Cardiac muscle cell (in vitro differentiated cells and primary cell): ENCODE results near the gene TTC9. TPM values are rescaled to one million over a fixed set of nuclear protein-coding genes. Genes with fewer than 3 reads are reported as not detected.

Source experiments
- DNase-seq, 2 donors: peaks; one replicate each; pipeline versions ENCODE4 v3.0.0 to v3.0.0-alpha.2; 2010 to 2017; ENCODE audit warnings: low read depth in 1 of 2, low spot score in 1 of 2
- H3K27ac ChIP-seq: fragments of 200-600 bp; sonication (generic); 2 replicates; pipeline ENCODE4 v1.5.1; 2016
- H3K27me3 ChIP-seq: fragments of 200-600 bp; sonication (generic); 2 replicates; pipeline ENCODE4 v1.6.0; 2016; ENCODE audit warnings: control low read depth
- H3K36me3 ChIP-seq: fragments of 200-600 bp; sonication (generic); 2 replicates; pipeline ENCODE4 v1.5.1; 2016; ENCODE audit warnings: control low read depth
- H3K4me1 ChIP-seq: fragments of 200-600 bp; sonication (generic); 2 replicates; pipeline ENCODE4 v1.8.1; 2017; ENCODE audit warnings: low read depth, mild to moderate bottlenecking, mixed run types
- H3K4me3 ChIP-seq: fragments of 200-600 bp; sonication (generic); 2 replicates; pipeline ENCODE4 v1.5.1; 2016; ENCODE audit warnings: mild to moderate bottlenecking
- H3K9me3 ChIP-seq: fragments of 200-600 bp; sonication (generic); 2 replicates; pipeline ENCODE4 v1.5.1; 2017; ENCODE audit warnings: low read depth, mild to moderate bottlenecking, control low read depth
- polyA plus RNA-seq: library from polyadenylated mRNA; unstranded; fragments of >200 nt; fragmentation: Nextera tagmentation; extraction: Ambion mirVana; gene quantifications from 2 replicates; pipeline ENCODE4 v1.2.1, GENCODE V29; 2016
- total RNA-seq: library from RNA; depleted of rRNA; stranded (reverse); fragments of >200 nt; gene quantifications from 2 replicates; pipeline ENCODE4 v1.2.3, GENCODE V29; 2016
- TF ChIP-seq, protein P1 (sequence below): IDR thresholded peaks from 2 replicates; pipeline ENCODE4 v1.5.1; 2012; ENCODE audit warnings: low read depth, mild to moderate bottlenecking, low read length

TTC9 gene
- total and polyA plus RNA-seq, 2 experiments from 2014 or later, result 1.3 TPM

DNA sequence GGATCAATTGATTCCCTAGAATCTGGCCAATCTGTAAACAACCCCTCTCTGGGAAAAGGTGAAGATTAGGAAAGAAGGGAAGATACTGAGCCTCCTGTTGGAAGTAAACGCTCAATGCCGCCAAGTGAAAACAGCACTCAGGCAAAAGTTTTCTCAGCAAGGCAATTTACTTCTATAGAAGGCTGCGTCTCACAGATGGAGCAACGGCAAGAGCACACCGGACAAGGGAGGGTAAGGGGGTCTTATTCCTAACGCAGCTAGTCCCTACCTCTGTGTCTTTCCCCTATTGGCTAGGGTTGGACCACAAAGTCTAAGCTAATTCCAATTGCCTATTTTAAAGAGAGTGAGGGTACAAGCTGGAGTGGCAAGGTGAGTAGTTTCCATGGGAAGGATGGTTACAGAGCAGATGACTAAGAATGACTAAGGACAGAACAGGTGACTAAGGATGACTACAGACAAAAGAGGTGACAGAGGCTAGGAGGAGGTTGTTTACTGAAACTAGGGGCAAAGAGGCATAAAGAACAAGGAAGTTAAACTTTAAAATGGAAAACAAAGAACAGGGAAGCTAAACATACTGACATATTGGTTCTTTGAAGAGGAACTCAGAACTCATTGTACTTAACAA, 5.6 kb upstream of the TTC9 start:
- Histone ChIP-seq H3K4me3 (no peak overlapping the region), H3K9me3 (no peaks in the 10 kb centered on the region), H3K27ac (no peak overlapping the region), H3K27me3 (peaks cover 25% of the 10 kb centered on the region), H3K36me3 (no peaks in the 10 kb centered on the region), H3K4me1 (no peaks in the 10 kb centered on the region)
- TF ChIP-seq, protein P1, sequence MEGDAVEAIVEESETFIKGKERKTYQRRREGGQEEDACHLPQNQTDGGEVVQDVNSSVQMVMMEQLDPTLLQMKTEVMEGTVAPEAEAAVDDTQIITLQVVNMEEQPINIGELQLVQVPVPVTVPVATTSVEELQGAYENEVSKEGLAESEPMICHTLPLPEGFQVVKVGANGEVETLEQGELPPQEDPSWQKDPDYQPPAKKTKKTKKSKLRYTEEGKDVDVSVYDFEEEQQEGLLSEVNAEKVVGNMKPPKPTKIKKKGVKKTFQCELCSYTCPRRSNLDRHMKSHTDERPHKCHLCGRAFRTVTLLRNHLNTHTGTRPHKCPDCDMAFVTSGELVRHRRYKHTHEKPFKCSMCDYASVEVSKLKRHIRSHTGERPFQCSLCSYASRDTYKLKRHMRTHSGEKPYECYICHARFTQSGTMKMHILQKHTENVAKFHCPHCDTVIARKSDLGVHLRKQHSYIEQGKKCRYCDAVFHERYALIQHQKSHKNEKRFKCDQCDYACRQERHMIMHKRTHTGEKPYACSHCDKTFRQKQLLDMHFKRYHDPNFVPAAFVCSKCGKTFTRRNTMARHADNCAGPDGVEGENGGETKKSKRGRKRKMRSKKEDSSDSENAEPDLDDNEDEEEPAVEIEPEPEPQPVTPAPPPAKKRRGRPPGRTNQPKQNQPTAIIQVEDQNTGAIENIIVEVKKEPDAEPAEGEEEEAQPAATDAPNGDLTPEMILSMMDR, result no peak
- no peak for DNase-seq

DNA sequence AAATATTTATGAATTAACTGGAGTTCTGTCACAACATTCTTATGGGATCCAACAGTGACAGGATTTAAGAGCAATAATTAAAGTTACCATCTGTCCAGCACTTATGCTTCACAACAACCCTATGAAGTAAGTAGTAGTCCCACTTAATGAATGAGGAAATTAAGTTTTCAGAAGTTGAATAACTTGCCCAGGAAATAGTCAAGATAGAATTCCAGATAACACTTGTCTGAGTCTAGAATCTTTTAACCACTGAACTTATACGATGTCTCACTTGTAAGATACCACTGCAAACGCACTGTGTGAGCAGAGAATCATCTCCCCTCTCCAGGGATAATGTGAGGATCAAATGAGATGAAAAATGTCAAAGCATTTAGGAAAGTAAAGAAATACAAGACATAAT, 3.3 kb upstream of the TTC9 start:
- Histone ChIP-seq H3K27ac (no peak overlapping the region), H3K4me1 (no peaks in the 10 kb centered on the region), H3K27me3 (peaks cover 39% of the 10 kb centered on the region), H3K4me3 (no peak overlapping the region), H3K9me3 (no peaks in the 10 kb centered on the region), H3K36me3 (no peaks in the 10 kb centered on the region)
- no peak for DNase-seq
- TF ChIP-seq, protein P1, result no peak

DNA sequence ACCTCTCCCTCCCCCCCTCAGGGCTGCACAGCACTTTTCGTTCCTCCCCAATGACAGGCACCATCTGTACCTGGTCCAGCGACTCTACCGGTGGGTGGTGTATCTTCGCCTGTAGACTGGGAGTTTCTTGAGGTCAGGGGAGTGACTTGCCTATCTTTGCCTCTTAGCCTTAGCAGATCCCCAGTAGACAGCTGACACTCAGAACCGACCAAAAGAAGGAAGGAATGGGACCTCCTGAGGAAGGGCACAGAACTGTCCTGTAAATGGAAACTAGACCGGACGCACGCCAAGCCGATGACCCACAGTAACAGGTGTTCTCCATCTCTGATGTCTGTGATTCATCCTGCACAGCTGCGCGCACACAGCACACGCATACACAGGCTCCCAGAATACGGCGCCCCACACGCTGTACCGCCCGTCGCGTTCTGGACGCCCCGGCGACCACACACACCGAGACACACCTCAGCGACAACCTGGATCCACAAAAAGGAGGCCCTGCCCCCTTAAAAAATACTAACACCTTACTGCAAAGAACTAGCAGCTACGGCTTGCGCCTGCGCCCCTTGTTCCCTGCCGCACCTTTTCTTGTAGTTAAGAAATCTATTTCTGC, 673 bp upstream of the TTC9 start:
- DNase-seq, result peak in 1 of 2 donors; percentile 22
- TF ChIP-seq, protein P1, result no peak
- Histone ChIP-seq H3K36me3 (no peaks in the 10 kb centered on the region), H3K4me1 (no peaks in the 10 kb centered on the region), H3K27ac (no peak overlapping the region), H3K4me3 (peak overlapping the region; percentile 69), H3K9me3 (no peaks in the 10 kb centered on the region), H3K27me3 (peaks cover 49% of the 10 kb centered on the region)

DNA sequence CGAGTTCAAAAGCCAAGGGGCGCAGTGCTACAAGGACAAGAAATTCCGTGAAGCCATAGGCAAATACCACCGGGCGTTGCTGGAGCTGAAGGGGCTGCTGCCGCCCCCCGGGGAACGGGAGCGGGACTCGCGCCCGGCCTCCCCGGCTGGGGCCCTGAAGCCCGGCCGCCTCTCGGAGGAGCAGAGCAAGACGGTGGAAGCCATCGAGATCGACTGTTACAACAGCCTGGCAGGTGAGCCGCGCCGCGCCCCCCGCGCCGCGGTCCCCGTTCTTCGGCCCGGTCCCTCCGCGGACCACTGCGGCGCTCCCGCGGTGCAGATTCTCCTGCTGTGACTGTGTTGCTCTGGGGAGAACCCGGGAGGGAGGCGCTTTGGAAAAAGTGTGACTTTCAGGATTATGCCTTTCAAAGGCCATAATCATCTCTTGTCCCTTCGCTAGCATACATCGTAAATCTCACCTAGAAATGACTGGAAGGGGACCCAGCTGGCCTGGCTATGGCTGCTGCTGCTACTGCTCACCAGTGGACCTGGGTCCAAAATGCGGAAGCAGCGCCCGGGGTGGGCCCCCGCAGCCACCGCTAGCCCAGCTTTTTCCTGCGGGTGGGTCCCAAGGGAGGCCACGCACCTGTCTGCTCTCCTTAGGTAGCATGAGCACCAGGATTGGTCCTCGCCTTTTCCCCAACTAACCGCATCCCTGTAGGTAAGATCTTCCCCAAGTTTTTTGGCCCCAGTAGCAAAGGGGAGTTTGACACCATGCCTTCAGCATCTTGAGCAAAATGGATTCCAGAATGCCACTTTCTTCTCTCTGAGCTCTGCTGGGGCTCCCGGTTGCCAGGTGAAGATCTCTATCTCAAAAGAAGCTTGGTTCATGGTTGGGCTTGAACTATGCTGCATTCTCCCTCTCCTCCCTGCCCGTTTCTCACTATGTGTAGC, 853 bp downstream of the TTC9 start:
- TF ChIP-seq, protein P1, result no peak
- Histone ChIP-seq H3K27me3 (peaks cover 49% of the 10 kb centered on the region), H3K4me1 (no peaks in the 10 kb centered on the region), H3K9me3 (no peaks in the 10 kb centered on the region), H3K4me3 (peak overlapping the region; percentile 69), H3K36me3 (no peaks in the 10 kb centered on the region), H3K27ac (no peak overlapping the region)
- peak in 1 of 2 donors; percentile 1 for DNase-seq

DNA sequence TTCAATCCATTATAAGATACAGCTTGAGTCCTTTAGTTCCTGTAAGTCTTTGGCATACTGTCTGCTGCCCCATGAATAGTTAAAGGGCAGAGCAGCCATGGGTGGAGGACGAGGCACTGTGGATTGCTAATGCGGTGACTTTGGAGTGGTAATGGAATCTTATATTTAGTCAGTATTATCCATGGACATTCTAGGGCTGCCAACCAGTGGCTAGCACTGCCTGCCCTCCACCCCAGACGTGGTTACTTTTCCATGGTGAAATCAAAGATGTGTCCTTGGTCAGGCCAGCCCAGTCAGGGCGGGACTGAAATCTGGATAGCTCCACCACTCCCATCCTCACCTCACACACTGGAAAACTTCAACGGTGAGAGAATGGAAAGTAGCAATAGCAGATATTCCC, 2.3 kb downstream of the TTC9 start:
- Histone ChIP-seq H3K27ac (no peak overlapping the region), H3K9me3 (no peaks in the 10 kb centered on the region), H3K27me3 (peaks cover 41% of the 10 kb centered on the region), H3K4me1 (no peaks in the 10 kb centered on the region), H3K4me3 (no peak overlapping the region), H3K36me3 (no peaks in the 10 kb centered on the region)
- no peak for DNase-seq
- TF ChIP-seq, protein P1, result no peak
